Immature natural killer cell (primary cell): ENCODE results near the gene RBM26. TPM values are rescaled to one million over a fixed set of nuclear protein-coding genes. Genes with fewer than 3 reads are reported as not detected.
"Not testable (repeated sequence)": the region's sequence is repeated elsewhere in the genome, so short reads cannot be mapped to it uniquely, and the experiment has no call there.

Experiments
- DNase-seq, 3 donors: peaks; one replicate each; pipeline ENCODE4 v3.0.0; 2022; ENCODE audit warnings: mixed read lengths in 1 of 3
- H3K27ac Mint-ChIP-seq, 6 donors: one replicate each; pipeline ENCODE4 v1.8.0; 2020; ENCODE audit warnings: mixed read lengths in 6 of 6, mild to moderate bottlenecking in 5 of 6, inconsistent platforms in 4 of 6, moderate library complexity in 3 of 6
- H3K27me3 Mint-ChIP-seq, 3 donors: one replicate each; pipeline ENCODE4 v1.8.0; 2020 to 2021; ENCODE audit warnings: low read depth in 3 of 3, mild to moderate bottlenecking in 3 of 3, mixed read lengths in 3 of 3, moderate library complexity in 3 of 3, inconsistent platforms in 1 of 3
- H3K36me3 Mint-ChIP-seq, 3 donors: one replicate each; pipeline ENCODE4 v1.8.0; 2020; ENCODE audit warnings: mixed read lengths in 3 of 3, inconsistent platforms in 2 of 3, mild to moderate bottlenecking in 2 of 3
- H3K4me1 Mint-ChIP-seq, 2 donors: one replicate each; pipeline ENCODE4 v1.8.0; 2020; ENCODE audit warnings: inconsistent platforms in 2 of 2, mild to moderate bottlenecking in 2 of 2, mixed read lengths in 2 of 2, moderate library complexity in 1 of 2
- H3K4me3 Mint-ChIP-seq, 5 donors: one replicate each; pipeline ENCODE4 v1.8.0; 2020; ENCODE audit warnings: mild to moderate bottlenecking in 5 of 5, mixed read lengths in 5 of 5, inconsistent platforms in 3 of 5, moderate library complexity in 3 of 5
- H3K9me3 Mint-ChIP-seq, 6 donors: one replicate each; pipeline ENCODE4 v1.8.0; 2020; ENCODE audit warnings: mild to moderate bottlenecking in 6 of 6, mixed read lengths in 6 of 6, inconsistent platforms in 4 of 6, moderate library complexity in 3 of 6
- polyA plus RNA-seq, 3 donors: library from polyadenylated mRNA; unstranded; fragments of 300-500 nt; fragmentation: Illumina TruSeq; gene quantifications; one replicate each; pipeline ENCODE4 v1.2.3, GENCODE V29; 2021

Gene RBM26
- polyA plus RNA-seq, 3 donors from 2014 or later: 5.4 to 11.9 (median 6.2) TPM

GRCh38 chr13:79295906-79296706 is 109.9 kb downstream of the RBM26 start:
- no peak for DNase-seq
- H3K4me1 Mint-ChIP-seq: no peaks in the 10 kb centered on the region
- no peak overlapping the region for H3K4me3 Mint-ChIP-seq
- H3K27ac Mint-ChIP-seq: no peak overlapping the region
- H3K36me3 Mint-ChIP-seq: peaks cover 0 to 2% (median 2%) of the 10 kb centered on the region in 3 donors
- H3K9me3 Mint-ChIP-seq: peaks cover 0 to 3% (median 0%) of the 10 kb centered on the region in 6 donors
- peaks cover 0 to 8% (median 7%) of the 10 kb centered on the region in 3 donors for H3K27me3 Mint-ChIP-seq

DNA sequence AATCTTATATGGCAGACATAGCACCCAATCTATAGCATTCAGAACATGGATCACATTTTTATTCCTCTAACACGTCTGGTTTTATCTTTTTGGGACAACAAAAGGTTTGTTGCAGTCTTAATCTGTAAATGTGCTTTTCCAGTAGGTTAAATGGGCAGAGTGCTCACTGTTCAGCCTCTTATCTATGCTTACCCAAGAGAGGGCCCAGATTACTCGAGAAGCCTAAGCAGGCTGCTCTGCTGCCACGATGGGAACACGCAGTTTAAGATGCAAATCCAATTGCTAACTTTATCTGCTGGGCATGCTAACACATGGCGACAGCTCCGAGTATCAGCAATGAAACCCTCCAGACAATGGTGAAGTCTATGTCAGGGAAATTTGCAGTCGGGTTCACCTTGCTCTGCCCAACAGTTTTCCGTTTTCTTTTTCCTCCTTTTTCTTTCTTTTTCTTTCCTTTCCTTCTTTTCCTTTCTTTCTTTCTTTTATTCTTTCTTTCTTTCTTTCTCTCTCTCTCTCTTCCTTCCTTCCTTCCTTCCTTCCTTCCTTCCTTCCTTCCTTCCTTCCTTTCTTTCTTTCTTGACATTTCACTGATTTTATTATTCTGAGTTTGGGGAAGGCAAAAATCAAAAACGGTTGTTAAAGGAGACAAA is 115.3 kb downstream of the RBM26 start:
- H3K36me3 Mint-ChIP-seq: no peaks in the 10 kb centered on the region
- H3K27me3 Mint-ChIP-seq: peaks cover 0 to 7% (median 1%) of the 10 kb centered on the region in 3 donors

GRCh38 chr13:79289571-79289970 is 116.5 kb downstream of the RBM26 start:
- DNase-seq: no peak
- Mint-ChIP-seq H3K4me3 (no peak overlapping the region), H3K27me3 (peaks cover 0 to 4% (median 3%) of the 10 kb centered on the region in 3 donors), H3K4me1 (no peaks in the 10 kb centered on the region), H3K27ac (no peak overlapping the region), H3K9me3 (no peaks in the 10 kb centered on the region), H3K36me3 (no peaks in the 10 kb centered on the region)

More for the DNA sequence above, 115.3 kb downstream of the RBM26 start:
- Mint-ChIP-seq H3K4me3 (no peak overlapping the region), H3K27ac (no peak overlapping the region), H3K4me1 (no peaks in the 10 kb centered on the region), H3K9me3 (no peaks in the 10 kb centered on the region)
- no peak for DNase-seq

DNA sequence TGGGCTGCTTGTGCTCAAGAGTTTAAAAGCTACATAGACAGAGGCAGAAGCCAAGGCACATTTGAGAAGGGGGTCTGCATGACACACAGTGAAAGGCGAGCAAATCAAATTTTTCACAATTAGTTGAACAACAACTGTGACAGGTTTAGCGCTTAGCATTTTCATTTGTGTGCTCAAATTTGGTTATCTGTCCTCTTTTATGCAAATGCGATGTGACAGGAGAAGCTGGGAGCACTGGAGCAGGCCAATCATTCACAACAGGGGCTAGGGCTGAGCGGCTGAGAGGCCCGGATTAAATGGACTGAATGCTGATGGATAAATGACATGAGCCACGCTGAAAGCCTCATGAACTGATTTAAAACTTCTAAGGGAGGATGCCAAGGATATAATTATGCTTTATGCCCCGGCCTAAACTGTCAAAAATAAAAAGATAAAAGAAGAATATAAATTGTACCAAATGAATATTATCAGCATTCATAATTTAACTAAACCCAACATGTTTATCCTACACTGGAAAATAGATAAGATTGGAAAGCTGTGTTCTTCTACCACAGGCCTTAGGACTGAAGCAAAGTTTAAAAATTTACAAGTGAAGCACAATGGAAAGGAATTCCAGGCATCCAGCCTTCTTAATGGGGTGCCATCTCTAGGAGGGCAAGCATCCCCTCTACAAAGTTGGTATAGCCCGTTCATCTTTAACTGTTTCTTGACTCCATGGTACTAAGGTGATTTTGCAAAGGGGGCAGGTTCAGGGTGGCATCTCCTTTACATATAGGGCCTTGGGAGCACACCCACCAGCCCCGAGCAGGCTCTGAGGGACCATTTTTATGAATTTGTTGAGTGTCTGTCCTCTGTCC is 117.9 kb downstream of the RBM26 start:
- H3K4me3 Mint-ChIP-seq: no peak overlapping the region
- H3K4me1 Mint-ChIP-seq: no peaks in the 10 kb centered on the region
- no peak overlapping the region for H3K27ac Mint-ChIP-seq
- H3K9me3 Mint-ChIP-seq: no peaks in the 10 kb centered on the region
- peaks cover 0 to 4% (median 2%) of the 10 kb centered on the region in 3 donors for H3K27me3 Mint-ChIP-seq
- no peaks in the 10 kb centered on the region for H3K36me3 Mint-ChIP-seq
- no peak for DNase-seq

DNA sequence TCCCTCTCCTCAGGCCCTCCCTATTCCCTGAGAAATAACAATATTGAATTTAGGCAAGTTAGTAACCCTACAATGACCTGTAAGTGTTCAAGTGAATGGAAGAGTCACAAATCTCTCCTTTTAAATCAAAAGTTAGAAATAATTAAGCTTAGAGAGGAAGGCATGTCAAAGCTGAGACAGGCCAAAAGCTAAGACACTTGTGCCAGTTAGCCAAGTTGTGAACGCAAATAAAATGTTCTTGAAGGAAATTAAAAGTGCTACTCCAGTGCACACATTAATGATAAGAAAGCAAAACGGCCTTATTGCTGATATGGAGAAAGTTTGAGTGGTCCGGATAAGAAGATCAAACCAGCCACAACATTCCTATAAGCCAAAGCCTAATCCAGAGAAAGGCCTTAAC is 120.9 kb downstream of the RBM26 start:
- Mint-ChIP-seq H3K27ac (no peak overlapping the region), H3K27me3 (peaks cover 0 to 3% (median 2%) of the 10 kb centered on the region in 3 donors), H3K4me3 (no peak overlapping the region), H3K36me3 (no peaks in the 10 kb centered on the region), H3K4me1 (no peaks in the 10 kb centered on the region), H3K9me3 (no peaks in the 10 kb centered on the region)
- no peak for DNase-seq

DNA sequence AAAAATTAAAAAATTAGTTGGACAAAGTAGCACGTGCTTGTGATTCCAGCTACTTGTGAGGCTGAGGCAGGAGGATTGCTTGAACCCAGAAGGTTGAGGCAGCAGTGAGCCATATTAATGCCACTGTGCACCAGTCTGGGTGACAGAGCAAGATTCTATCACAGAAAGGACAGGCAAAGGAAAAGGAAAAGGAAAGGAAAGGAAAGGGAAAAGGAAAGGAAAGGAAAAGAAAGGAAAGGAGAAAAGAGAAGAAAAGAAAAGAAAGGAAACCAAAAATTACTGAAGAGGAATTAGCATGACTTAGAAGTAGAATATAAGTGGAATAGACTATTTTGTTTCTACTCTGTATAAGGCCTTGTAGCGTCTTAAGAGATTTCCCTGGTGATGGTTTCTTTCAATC is 122.3 kb downstream of the RBM26 start:
- Mint-ChIP-seq H3K36me3 (no peaks in the 10 kb centered on the region), H3K4me3 (no peak overlapping the region), H3K9me3 (no peaks in the 10 kb centered on the region), H3K4me1 (no peaks in the 10 kb centered on the region), H3K27me3 (peaks cover 0 to 3% (median 2%) of the 10 kb centered on the region in 3 donors), H3K27ac (no peak overlapping the region)
- DNase-seq: no peak

DNA sequence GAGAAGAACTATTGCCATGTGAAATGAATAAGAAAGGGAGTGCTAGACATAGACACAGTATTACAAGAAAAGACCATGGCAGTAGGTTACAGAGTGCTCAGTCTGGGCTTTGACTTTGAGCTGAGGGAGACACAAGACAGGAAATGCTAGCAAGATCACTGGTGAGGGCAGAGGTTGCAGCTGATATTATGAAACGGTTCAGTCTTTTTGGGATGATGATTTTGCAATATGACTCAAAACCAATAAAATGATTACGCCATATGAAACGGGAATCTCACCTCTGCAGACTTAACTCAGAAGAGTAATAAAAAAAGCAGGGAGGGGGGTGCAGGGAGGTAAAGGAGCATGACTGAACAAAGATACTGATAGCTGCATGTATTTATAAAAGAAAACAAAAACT is 123.1 kb downstream of the RBM26 start:
- Mint-ChIP-seq H3K27me3 (peaks cover 0 to 3% (median 2%) of the 10 kb centered on the region in 3 donors), H3K36me3 (no peaks in the 10 kb centered on the region), H3K27ac (no peak overlapping the region), H3K9me3 (no peaks in the 10 kb centered on the region), H3K4me1 (no peaks in the 10 kb centered on the region), H3K4me3 (no peak overlapping the region)
- DNase-seq: no peak

DNA sequence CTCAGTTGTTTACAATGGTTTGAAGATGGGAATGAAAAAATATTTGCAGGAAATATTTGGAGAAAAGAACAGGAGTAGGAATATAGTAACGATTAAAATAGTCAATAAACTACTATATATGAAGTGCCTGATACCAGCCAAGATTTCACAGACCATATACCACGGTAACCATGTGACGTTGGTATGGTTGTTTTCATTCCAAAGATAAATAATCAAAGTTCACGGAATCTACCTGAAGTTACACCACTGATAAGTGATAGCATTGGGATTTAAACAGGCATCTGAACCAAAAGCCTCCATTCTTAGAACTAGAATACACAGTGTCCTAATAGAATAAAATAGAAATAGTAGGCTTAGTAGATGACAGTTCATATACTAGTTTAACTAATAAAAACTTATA is 123.5 kb downstream of the RBM26 start:
- Mint-ChIP-seq H3K27ac (no peak overlapping the region), H3K4me1 (no peaks in the 10 kb centered on the region)

GRCh38 chr13:79281339-79281747 is 124.7 kb downstream of the RBM26 start:
- no peak for DNase-seq
- Mint-ChIP-seq H3K9me3 (no peaks in the 10 kb centered on the region), H3K27me3 (peaks cover 0 to 3% (median 2%) of the 10 kb centered on the region in 3 donors), H3K27ac (no peak overlapping the region), H3K4me1 (no peaks in the 10 kb centered on the region), H3K4me3 (no peak overlapping the region), H3K36me3 (no peaks in the 10 kb centered on the region)

More for the DNA sequence above, 123.5 kb downstream of the RBM26 start:
- H3K4me3 Mint-ChIP-seq: no peak overlapping the region
- no peak for DNase-seq
- no peaks in the 10 kb centered on the region for H3K9me3 Mint-ChIP-seq
- H3K27me3 Mint-ChIP-seq: peaks cover 0 to 3% (median 2%) of the 10 kb centered on the region in 3 donors
- H3K36me3 Mint-ChIP-seq: no peaks in the 10 kb centered on the region

- not testable (repeated sequence) for H3K27ac Mint-ChIP-seq, H3K4me1 Mint-ChIP-seq, DNase-seq, H3K4me3 Mint-ChIP-seq, H3K27me3 Mint-ChIP-seq, H3K9me3 Mint-ChIP-seq, H3K36me3 Mint-ChIP-seq
Observed at GRCh38 chr13:79279735-79280134, 126.3 kb downstream of the RBM26 start.

DNA sequence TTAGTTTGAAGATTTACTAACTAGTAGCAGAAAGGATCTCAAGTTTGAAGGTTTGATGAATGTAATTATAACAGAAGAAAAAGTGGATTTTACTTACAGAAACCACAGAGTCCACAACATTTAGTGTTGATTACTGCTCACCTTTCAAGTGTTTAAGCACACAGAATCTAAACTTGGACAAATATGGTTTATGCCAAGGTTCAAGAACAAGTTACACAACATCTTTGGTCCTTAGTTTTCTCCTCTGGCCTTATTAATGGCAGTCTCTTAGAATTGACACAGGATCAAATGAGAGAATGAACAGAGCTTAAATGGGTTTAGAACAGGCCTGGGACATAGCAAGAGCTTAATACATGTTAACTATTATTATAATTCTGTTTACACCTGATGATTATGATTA is 133.0 kb downstream of the RBM26 start:
- Mint-ChIP-seq H3K27ac (no peak overlapping the region), H3K4me1 (no peaks in the 10 kb centered on the region), H3K4me3 (no peak overlapping the region), H3K27me3 (peaks cover 0 to 5% (median 3%) of the 10 kb centered on the region in 3 donors), H3K36me3 (no peaks in the 10 kb centered on the region), H3K9me3 (peaks cover 0 to 2% (median 0%) of the 10 kb centered on the region in 6 donors)
- DNase-seq: no peak

DNA sequence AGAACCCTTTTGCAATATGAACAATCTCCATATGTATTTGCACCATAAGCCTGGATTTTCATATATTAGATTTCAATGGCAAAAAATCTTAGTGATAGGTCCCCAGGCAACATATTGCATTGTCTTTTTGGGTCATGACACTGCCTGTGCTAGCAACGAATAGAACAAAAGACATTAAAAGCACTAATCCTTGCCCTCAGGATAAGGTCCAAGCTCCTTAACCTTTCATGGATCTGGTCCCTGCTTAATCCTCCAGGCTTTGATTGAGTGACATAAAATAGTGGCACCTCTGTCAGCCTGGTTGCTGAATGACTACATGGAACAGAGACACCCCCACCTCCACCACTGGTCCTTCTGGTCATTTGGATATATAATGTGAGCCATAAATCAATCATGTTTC is 134.4 kb downstream of the RBM26 start:
- no peaks in the 10 kb centered on the region for H3K4me1 Mint-ChIP-seq
- H3K36me3 Mint-ChIP-seq: no peaks in the 10 kb centered on the region
- peaks cover 0 to 2% (median 0%) of the 10 kb centered on the region in 6 donors for H3K9me3 Mint-ChIP-seq
- H3K27me3 Mint-ChIP-seq: peaks cover 0 to 5% (median 4%) of the 10 kb centered on the region in 3 donors
- no peak for DNase-seq
- H3K4me3 Mint-ChIP-seq: no peak overlapping the region
- no peak overlapping the region for H3K27ac Mint-ChIP-seq

DNA sequence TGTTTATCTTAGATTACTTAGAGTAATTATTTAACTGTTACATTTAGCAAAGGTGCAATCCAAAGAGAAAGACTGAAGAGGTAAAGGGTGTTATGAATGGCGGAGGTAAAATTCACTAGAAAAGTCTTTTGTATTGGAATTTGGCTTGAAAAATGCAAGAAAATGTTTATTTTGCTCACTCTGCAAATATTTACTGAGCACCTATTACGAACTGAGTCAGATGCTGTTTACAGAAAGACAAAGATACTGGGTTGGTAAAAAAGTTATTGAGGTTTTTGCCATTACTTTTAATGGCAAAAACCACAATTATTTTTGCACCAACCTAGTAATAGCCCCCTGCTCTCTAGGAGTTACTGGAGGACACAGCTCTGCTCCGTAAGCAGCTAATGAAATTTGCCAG is 135.2 kb downstream of the RBM26 start:
- Mint-ChIP-seq H3K4me1 (no peaks in the 10 kb centered on the region), H3K27me3 (peaks cover 0 to 5% (median 4%) of the 10 kb centered on the region in 3 donors), H3K36me3 (no peaks in the 10 kb centered on the region), H3K4me3 (no peak overlapping the region), H3K9me3 (peaks cover 0 to 2% (median 0%) of the 10 kb centered on the region in 6 donors), H3K27ac (no peak overlapping the region)
- DNase-seq: no peak
